GM18868 (cell line): ENCODE results near the gene HSD17B11.
"Not testable (repeated sequence)": the region's sequence is repeated elsewhere in the genome, so short reads cannot be mapped to it uniquely, and the experiment has no call there.

Source experiments
- ATAC-seq: cut with Tn5 transposase; IDR thresholded peaks from one replicate; pipeline ENCODE4 v1.9.1; 2021; ENCODE audit warnings: mild to moderate bottlenecking, moderate library complexity; ENCODE audit not compliant: unreplicated experiment

The HSD17B11 gene

DNA sequence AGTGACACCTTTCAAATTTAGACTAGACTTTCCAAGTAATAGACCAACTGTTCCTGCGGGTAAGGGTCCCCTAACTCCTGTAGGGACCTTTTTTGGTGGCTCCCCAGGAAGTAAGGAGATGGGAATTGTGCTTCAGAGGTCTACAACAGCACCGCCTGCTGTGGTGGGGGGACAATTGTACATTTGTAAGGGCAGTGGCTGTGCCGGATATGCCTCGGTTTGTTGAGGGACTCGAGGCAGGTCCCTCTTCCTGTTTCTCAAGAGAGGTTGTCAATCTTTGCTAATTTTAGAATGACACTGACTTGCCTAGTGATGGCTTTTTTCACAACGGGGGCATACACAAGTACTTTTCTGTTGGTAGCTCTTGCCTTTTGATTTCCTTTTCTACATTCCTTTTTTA is 15.5 kb upstream of the HSD17B11 start:
- ATAC-seq, result peak; percentile 92

DNA sequence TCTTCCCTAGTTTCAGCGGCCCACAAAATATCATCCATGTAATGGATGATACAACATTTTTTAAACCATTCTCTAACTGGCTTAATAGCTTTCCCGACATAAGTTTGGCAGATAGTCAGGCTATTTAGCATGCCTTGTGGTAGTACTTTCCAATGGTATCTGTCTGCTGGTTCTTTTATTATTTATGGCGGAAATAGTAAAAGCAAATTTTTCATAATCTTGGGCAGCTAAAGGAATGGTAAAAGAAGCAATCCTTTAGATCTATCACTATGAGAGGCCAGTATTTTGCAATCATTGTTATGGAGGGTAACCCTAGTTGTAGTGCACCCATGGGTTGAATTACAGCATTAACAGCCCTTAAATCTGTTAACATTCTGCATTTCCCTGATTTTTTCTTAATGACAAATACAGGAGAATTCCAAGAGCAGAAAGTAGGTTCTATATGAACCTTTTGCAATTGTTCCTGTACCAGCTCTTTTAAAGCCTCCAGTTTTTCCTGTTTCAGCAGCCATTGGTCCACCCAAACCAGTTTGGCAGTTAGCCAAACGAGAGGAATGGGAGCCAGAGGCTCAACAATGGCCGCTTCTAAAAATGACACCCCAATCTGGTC is 14.3 kb upstream of the HSD17B11 start:
- ATAC-seq, result no peak

GRCh38 chr4:87403732-87404131 is 12.7 kb upstream of the HSD17B11 start:
- ATAC-seq, result not testable (repeated sequence)

DNA sequence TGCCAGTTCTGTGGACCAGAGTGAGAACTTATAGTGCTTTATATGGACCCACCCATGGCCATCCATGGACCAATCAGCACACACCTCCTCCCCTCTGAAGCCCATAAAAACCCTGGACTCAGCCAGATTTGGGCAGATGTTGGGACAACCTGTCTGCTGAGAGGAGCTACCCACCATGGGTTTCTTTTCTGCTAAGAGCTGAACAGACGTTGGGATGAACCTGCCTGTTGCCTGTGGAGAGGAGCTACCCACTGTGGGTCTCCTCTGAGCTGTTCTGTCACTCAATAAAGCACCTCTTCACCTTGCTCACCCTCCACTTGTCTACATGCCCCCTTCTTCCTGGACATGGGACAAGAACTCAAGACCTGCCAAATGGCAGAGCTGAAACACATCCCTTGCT is 9.0 kb upstream of the HSD17B11 start:
- ATAC-seq, result no peak

DNA sequence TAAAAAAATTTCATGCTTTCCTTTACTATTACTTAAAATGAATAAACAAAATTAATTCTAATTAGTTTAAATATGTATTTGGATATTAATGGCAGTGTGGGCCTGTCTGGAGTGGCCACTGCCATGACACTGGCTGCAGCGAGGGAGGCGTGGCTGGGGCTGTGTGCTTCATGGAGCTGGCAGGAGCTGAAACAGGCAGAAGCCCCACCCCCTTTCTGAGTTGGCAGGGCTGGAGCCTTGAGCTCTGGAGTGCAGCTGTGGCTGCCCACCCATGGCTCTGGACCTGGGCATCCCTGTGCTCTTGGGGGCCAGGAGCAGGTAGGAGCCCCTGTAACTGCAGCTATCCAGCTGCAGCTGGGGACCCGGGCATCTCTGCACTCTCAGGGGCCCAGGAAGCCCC is 8.2 kb upstream of the HSD17B11 start:
- no peak for ATAC-seq

DNA sequence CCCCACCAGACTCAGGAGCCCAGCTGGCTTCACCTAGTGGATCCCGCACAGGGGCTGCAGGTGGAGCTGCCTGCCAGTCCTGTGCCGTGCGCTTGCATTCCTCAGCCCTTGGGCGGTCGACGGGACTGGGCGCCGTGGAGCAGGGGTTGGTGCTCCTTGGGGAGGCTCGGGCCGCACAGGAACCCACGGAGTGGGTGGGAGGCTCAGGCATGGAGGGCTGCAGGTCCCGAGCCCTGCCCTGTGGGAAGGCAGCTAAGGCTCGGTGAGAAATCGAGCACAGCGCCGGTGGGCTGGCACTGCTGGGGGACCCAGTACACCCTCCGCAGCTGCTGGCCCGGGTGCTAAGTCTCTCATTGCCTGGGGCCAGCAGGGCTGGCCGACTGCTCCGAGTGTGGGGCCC is 4.9 kb upstream of the HSD17B11 start:
- not testable (repeated sequence) for ATAC-seq

DNA sequence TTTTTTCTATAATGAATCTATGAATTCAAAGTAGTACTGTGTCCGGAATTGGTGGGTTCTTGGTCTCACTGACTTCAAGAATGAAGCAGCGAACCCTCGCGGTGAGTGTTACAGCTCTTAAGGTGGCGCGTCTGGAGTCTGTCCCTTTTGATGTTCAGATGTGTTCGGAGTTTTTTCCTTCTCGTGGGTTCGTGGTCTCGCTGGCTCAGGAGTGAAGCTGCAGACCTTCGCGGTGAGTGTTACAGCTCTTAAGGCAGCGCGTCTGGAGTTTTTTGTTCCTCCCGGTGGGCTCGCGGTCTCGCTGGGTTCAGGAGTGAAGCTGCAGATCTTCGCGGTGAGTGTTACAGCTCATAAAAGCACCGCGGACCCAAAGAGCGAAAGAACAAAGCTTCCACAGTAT is 4.1 kb upstream of the HSD17B11 start:
- not testable (repeated sequence) for ATAC-seq

DNA sequence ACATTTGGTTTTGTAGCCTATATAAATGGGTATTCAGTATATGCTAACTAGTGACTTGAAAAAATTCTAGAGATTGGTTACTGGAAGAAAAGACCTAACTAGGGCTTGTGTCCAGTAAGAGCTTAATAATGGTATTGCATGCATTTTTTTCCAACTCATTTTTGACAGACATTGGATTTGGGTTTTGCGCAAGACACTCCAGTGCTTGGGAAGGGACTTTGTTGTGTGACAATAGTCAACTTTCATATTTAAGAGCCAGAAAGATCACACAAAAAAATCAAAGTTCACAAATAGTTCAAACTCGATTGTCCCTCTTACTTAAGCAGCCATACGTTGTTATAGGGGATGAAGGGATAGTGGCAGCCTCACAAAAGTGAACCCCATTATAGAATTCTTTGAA is 1.2 kb upstream of the HSD17B11 start:
- ATAC-seq, result no peak

- ATAC-seq, result peak; percentile 14
Observed at GRCh38 chr4:87391576-87392054, 627 bp upstream of the HSD17B11 start.

DNA sequence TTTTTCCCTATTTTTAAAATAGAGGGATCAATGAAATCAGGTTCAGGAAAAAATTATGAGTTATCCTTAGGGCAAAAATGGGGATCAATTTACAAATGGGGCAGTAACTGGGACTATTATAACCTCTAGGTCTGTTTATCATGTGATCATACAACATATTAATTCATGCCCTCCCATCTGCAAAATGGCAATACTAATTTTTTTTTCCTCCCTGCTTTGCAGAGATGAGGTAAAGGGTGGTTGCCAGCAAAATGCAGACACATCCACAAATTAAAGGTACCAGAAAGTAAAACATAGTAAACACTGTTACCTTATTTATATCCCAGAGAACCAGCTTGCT is 467 bp downstream of the HSD17B11 start:
- ATAC-seq, result no peak

DNA sequence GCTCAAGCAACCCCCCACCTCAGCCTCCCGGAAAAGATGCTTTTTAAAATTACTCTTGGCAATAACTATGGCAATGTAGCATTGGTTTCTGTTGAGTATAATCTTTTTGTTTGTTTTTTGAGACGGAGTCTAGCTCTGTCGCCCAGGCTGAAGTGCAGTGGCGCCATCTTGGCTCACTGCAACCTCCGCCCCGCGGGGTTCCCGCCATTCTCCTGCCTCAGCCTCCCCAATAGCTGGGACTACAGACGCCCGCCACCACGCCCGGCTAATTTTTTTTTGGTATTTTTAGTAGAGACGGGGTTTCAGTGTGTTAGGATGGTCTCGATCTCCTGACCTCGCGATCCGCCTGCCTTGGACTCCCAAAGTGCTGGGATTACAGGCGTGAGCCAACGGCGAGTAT is 933 bp downstream of the HSD17B11 start:
- not testable (repeated sequence) for ATAC-seq

- ATAC-seq, result no peak
Observed at GRCh38 chr4:87388901-87389300, 2.1 kb downstream of the HSD17B11 start.

- no peak for ATAC-seq
Observed at GRCh38 chr4:87387237-87387636, 3.8 kb downstream of the HSD17B11 start.

GRCh38 chr4:87384466-87385132 is 6.4 kb downstream of the HSD17B11 start:
- ATAC-seq, result not testable (repeated sequence)

DNA sequence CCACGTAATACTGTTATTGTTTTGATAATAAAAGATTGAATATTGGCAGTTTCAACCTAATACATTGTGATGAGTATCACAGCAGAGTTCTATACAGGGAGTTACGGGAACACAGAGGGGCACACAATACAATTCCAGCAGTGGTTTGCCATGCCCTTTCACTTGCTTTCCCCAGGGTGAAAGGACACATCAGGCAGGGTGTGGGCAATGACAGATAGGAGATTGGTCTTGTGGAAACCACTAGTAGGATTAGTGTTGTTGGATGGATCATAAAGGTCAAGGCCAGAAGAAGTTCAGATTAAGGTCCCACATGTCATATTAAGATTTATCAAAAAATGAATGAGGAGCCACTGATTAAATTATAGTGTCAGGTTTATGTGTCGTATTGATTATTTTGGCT is 8.1 kb downstream of the HSD17B11 start:
- ATAC-seq, result no peak

- ATAC-seq, result no peak
Observed at GRCh38 chr4:87382116-87382515, 8.9 kb downstream of the HSD17B11 start.

DNA sequence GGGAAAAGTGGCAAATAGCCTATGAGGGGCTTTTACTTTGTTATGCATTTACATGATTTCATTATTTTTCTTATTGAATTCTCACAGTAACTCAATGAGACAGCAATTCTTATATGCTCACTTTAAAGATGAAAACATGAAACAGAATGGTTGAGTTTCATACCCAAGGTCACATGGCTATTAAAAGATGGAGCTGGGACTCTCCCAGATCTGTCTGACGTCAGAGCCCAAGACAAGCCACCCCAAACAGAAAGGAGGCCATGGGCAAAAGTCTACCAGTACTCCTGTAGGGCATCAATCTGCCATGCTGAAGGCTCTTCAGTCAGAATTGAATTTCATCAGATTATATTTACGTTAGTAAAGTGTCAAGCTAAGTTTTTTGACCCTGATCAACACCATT is 13.2 kb downstream of the HSD17B11 start:
- ATAC-seq, result peak; percentile 88

- ATAC-seq, result peak; percentile 49
Observed at GRCh38 chr4:87375719-87376291, 15.2 kb downstream of the HSD17B11 start.

DNA sequence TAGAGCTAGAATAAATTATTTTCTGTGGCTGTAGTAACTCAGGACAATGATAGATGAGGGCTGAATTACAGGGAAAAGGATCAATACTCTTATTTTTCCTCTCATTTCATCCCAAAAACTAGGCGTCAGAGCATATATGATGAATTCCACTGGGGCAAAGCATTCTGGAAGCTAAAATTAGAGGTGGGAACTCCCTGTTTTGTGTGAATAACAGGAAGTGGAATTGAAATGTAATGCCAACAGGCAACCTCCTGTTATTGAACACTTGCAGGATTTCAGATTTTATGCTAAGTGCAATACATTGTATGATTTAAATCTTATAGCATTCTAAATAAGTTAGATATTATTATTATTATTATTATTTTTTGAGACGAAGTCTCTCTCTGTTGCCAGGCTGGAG is 20.9 kb downstream of the HSD17B11 start:
- ATAC-seq, result no peak

GRCh38 chr4:87366521-87367162 is 24.3 kb downstream of the HSD17B11 start:
- no peak for ATAC-seq

DNA sequence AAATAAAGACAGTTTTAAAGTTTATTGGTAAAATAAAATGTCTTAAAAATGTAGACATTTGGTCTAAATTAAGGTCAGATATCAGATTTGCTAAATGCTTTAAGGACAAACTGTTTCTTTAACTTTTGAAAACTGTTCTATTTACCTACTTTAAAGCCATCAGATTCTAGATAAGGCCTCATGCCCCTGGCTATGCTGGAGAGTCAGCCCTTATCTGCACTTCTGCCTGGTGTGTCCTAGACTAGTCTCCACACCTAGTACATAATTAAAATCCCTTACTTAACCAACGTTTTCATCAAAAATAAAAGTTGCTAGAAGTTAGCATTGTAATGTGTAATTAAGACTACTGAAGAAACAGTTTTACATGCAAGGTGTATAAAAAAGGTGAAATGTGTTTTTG is 25.6 kb downstream of the HSD17B11 start:
- ATAC-seq, result no peak

- ATAC-seq, result no peak
Observed at GRCh38 chr4:87363552-87363951, 27.4 kb downstream of the HSD17B11 start.
